Activated CD4-positive, alpha-beta T cell treated with anti-CD3 and anti-CD28 coated beads for 1 hour (primary cell): ENCODE measurements around the gene TEX19.
"Not testable (repeated sequence)": the region's sequence is repeated elsewhere in the genome, so short reads cannot be mapped to it uniquely, and the experiment has no call there.

Experiments used
- DNase-seq: peaks from one replicate; pipeline ENCODE4 v3.0.0-alpha.2; 2020

The TEX19 gene

GRCh38 chr17:82359451-82360074, 516 bp downstream of the TEX19 start:
- not testable (repeated sequence) for DNase-seq

GRCh38 chr17:82361885-82362633, 3.0 kb downstream of the TEX19 start:
- no peak for DNase-seq

- no peak for DNase-seq
These were observed 6.7 kb downstream of the TEX19 start for GRCh38 chr17:82365606-82366295.

- no peak for DNase-seq
These were observed 7.7 kb downstream of the TEX19 start for GRCh38 chr17:82366749-82367148.

DNA sequence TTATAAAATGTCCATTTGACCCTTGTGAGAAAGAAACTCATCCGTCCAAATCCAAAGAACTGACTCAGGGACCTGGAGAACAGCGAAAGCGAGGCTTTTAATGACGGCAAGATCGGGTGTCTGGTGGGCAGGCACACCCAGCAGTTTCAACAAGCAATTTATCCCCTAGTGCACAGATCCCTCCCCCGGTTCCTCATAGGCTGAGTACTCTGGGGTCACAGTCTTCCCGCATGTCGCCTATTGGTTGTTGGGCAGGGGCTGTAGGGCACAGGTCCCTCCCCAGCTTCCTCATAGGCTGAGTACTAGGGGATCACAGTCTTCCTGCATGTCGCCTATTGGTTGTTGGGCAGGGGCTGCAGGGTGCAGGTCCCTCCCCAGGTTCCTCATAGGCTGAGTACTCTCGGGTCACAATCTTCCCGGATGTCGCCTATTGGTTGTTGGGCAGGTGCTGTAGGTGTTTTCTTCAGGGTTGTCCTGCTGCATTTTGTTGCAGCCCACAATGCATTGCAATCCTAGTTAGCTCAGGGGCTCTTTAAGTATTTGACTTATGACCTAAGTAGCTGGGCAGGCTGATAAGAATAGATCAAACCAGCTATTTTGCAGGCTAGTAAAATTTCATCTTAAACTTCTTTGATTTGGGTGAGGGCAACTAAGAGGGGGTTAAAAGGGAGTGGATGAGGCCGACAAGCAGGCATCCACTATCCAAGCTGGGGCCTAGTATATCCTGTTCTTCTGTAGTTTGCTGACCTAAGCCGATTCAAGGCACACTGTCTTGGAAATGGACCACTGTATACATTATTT, 8.9 kb downstream of the TEX19 start:
- DNase-seq = no peak

- DNase-seq = no peak
These were observed 10.2 kb downstream of the TEX19 start for GRCh38 chr17:82369211-82369610.

DNA sequence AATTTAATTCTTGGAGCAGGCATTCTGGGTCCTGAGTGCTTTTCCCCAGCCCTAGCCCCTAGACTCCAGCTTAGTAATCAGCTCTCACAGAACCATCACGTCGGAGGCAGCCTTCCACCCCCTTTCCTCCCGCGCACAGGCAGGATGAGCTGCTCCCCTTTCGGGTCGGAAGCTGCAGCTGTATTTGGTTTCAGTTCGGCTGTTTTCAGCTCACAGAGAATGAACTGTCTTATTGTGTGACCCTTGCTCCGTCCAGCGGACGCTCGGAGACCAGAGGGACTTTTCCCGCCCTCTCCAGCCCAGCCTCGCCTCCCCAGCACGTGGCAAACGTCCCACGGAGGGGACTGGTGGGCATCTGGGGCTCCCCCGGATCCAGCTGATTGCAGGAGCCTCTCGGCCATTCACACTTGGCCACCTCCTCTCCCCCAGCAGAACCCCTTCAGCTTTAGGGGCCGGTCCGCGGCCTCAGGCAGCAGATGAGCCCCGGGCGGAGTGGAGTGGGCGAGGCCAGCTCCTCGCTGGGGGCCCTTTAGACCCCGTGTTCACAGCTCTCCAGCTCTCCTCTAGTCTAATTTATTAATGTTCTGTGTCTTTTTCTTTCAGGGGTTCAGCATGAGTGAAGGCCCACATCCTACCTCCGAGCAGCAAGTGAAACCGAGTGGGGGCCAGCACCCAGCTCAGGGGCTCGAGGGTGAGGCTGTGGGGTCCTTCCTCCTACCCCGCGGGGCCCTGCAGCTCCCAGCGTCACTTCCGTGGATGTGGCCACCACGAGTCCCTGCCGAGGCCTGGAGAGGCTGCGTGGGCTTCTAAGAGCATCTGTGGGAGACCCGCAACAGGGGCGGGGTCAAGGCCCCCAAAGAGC, 11.7 kb downstream of the TEX19 start:
- DNase-seq = no peak

GRCh38 chr17:82371333-82372248, 12.5 kb downstream of the TEX19 start, which contains the start of gene UTS2R:
Gene UTS2R, plus strand, starts transcription at chr17:82371765. Its CDS starts 2,560 bp downstream, at chr17:82374325.
- DNase-seq = no peak

GRCh38 chr17:82372249-82373071, 13.4 kb downstream of the TEX19 start:
- DNase-seq = no peak

DNA sequence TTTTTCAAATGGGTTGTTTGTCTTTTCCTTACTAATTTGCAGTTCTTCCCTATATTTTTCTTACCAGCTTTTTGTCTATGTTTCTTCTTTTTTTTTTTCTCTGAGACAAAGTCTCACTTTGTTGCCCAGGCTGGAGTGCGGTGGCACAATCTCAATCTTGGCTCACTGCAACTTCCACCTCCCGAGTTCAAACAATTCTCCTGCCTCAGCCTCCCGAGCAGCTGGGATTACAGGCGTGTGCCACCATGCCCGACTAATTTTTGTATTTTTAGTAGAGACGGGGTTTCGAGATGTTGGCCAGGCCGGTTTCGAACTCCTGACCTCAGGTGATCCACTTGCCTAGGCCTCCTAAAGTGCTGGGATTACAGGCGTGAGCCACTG, 14.0 kb downstream of the TEX19 start:
- not testable (repeated sequence) for DNase-seq

- no peak for DNase-seq
These were observed 14.9 kb downstream of the TEX19 start for GRCh38 chr17:82373731-82374625.

- no peak for DNase-seq
These were observed 15.7 kb downstream of the TEX19 start for GRCh38 chr17:82374626-82375331.

DNA sequence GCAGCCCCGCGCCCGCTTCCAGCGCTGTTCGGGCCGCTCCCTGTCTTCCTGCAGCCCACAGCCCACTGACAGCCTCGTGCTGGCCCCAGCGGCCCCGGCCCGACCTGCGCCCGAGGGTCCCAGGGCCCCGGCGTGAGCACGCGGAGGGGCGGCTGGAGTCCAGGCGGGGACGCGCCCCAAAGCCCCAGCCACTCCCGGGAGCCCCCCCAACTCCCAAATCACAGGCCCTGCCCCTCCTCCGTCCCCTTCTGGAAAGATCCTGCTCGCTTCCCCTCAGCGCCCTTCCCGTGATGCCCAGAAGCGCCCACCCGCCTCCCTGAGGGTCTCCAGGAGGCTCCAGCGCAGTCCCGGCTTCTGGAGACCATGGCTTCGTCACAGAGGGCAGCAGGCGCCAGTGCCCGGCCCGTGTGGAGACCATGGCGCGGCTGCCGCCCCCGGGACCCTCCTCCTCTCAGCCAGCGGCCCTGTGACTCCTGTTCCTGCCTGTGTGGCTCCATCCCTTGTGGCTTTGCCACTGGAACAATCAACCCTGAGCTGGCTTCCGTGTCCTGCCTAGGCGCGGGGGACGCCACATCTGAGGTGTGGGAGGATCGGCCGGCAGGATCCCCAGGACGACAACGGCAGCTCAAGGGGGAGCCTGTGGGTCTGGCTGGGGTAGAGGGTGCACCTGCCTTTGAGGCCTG, 16.5 kb downstream of the TEX19 start:
- no peak for DNase-seq

DNA sequence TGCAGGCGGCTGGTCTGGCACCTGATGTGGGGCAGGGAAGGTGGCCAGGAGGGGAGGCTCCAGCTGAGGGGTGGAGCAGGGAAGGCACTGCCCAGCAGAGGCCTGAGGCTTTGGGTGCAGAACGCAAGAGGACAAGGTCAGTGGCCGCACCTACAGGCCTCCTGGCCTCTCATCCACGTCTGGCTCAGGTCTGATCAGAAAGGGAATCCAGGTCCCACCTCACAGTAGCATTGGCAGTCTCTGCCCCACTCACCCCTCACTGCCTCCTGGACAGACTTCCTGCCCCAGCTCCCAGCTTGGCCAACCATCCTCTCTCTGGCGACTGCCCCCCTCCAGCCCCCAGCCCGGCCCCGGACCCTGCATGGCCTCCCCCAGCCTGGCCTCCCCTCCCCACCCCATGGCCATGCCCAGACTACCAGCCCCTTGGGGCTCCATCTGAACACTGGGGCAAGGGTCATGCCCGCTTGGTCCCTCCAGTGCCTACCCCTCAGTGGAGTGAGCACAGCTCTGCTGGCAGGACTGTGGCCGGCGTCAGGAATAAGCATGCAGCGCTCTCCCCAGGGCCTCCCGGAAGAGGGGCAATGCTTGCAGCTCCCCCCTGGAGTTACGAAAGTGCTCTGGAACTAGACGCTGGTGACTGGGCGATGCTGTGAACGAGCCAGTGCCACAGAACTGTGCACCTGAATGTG, 17.1 kb downstream of the TEX19 start:
- no peak for DNase-seq

- DNase-seq = not testable (repeated sequence)
These were observed 18.2 kb downstream of the TEX19 start for GRCh38 chr17:82377294-82377693.

DNA sequence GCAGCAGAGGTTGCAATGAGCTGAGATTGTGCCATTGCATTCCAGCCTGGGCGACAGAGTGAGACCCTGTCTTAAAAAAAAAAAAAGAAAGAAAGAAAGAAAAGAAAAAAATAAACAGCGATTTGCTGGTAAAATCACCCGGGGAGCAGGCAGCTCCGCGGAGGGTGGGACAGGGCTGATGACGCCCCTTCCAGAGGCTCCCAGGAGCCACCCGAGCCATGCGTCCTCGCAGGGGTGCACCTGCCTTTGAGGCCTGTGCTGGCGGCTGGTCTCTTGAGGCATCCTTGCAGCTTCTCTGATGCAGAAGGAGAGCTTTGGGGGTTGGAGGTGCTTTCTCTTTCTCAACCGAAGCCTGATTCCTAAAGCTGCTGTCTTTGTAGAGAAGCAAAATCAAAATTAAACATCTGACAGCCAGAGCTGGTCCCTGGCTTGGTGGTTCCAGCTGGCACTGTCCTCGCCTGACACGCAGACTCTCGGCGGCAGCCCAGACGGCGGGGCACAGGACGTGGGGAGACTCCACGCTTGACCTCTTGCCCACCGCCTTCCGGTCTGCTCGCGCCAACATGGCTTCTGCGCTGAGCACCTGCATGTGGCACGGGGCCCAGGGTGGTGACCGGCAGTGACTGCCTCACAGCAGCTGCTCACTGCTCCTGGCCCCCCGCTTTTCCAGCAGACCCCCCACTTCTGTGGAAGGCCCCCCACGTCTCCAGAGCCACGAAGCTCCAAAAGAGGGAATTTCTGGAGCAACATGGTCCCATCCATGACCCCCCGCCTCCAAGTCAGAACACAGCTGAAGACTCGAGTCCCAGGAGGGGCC, 19.1 kb downstream of the TEX19 start:
- no peak for DNase-seq
